ENCODE results near the gene SHROOM4.

Gene SHROOM4

DNA sequence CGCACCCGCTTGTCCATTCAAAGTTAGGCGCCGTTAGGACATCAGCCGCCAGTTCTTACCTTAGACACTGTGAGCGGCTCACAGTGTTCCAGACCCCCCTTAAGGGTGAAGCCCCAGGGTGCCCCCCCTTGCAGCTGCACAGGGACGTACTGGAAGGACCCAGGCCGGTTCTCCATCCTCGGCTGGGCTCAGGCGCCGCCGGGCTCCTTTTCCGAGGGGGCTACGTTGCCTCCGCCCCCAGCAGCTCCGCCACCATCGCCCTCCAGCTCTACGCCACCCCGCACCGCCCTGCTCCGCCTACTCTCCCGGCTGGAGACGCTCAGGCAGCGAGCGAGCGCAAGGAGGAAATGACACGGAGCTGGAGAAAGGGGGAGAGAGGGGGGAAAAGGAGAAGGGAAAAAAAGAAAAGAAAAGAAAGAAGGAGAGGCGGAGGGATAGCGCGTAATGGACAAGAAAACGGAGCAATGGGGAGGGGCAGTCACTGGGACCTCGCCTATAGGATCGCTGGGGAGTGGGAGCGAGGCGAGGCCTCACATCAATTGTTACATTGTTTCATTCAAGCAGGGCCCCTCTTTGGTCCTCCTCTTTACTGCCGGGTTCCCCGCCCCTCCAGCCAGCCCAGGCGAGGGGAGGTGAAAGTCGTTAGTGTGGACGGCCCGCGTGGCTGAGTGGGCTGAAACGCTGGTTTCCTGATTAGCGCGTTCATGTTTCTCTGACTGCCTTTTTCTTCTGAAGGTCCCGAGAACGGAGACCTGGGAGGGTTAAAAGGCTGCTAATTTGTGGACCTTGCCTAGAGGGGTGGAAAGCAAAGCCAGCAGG is at the start of gene SHROOM4:
Gene SHROOM4 (minus strand): TSS at position 352 of the 819 bp plus-strand sequence. CDS start 176 bp downstream, at position 176.
- no peak for DNase-seq

- DNase-seq: no peak
These were observed 49.5 kb upstream of the SHROOM4 start for GRCh38 chrX:50863471-50863870.

DNA sequence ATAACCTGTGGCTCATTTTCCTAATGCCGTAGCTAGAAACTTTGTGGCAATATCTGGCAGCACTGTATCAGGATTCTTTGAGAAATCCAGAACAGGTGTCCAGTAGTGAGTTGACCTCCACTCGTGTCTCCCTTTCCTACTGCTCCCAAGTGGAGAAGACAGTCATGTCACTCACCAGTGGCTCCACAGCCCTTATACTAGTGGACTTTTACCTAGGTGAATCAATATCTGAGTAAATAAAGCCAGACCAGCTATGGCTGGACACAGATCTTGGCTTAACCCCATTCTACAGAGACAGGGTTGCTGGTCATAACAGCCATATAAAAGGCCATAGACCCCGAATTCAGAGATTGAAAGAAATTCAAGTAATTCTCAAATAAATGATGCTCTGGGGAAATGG is 46.5 kb upstream of the SHROOM4 start:
- DNase-seq: no peak

DNA sequence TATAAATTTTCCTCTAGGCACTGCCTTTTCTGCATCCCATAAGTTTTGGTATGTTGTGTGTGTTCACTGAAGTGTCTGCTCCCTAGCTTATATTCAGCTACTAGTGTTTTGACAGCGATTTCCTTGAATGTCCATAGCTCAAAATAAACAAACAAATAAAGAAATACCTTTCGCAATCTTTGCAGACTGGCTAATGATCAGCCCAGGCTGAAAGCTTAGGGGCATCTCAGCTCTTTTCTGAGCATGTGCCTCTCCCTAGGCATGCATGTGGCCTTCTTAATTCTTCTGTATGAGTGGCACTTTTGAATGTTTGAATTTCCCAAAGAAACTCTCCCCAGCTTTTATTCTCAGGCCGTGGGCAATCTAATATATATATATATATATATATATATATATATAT is 44.6 kb upstream of the SHROOM4 start:
- DNase-seq: no peak

DNA sequence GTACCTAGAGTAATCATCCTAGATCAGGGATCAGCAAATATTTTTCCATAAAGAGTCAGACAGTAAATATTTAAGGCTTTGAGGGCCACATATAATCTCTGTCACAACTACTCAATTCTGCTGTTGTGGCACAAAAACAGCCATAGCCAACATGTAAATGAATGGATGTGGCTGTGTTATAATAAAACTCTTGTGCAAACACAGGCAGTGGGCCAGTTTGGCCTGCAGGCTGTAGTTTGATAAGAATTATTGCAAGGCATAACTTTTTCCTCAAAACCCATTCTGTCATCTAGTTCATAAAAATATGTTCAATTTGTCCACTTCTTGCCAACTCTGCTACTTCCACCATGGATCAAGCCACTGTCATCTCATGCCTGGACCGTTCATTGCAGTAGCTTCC is 39.4 kb upstream of the SHROOM4 start:
- DNase-seq: no peak

DNA sequence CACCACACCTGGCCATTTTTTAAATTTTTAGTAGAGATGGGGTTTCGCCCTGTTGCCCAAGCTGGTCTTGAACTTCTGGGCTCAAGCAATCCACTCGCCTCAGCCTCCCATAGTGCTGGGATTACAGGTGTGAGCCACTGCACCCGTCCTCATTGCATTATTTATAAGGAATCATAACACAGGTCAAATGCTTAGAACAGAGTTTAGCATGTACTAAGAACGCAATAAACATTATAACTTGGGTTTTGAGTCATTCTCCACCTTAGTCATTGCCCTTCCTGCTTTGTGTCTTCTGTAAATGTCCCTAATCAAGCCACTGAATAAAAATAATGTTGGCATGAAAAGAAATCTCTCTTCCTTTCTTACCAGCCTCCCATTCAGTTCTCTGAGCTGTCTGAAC is 38.5 kb upstream of the SHROOM4 start:
- DNase-seq: no peak

DNA sequence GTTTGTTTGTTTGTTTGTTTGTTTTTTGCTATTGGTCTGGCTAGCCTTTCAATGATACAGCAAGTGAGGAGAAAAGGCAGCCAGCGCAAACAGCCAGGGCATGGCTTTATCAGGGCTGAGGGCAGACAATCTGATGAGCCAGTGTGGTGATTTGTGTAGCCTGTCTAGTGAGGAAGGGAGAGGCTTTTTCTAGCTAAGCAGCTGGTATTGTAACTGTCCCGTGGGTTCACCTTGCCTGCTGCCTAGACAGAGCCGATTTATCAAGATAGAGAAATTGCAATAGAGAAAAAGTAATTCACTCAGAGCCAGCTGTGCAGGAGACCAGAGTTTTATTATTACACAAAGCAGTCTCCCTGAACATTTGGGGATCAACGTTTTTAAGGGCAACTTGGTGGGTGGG is 28.2 kb upstream of the SHROOM4 start:
- no peak for DNase-seq

DNA sequence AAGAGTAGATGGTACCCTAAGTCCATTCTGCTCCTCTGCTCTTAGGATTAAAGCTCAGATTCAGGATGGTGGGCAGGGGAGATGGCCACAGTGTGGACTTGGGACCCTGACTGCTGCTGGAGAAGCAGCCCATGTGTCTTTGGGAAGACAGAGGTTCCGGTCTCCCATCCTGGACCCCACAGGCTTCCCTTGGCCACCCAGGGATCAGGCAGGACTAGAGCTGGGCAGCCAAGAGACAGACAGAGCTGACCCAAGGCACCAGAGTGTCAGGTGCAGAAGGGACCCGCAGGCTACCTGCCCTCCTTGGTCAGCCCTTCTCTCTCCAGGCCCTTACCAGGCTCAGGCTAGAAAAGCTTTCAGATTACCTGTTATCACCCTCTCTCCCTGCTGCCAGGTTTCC is 25.7 kb upstream of the SHROOM4 start:
- DNase-seq: no peak

GRCh38 chrX:50838820-50839600 is 25.0 kb upstream of the SHROOM4 start:
- DNase-seq: no peak

- no peak for DNase-seq
These were observed 14.0 kb upstream of the SHROOM4 start for GRCh38 chrX:50827996-50828395.

DNA sequence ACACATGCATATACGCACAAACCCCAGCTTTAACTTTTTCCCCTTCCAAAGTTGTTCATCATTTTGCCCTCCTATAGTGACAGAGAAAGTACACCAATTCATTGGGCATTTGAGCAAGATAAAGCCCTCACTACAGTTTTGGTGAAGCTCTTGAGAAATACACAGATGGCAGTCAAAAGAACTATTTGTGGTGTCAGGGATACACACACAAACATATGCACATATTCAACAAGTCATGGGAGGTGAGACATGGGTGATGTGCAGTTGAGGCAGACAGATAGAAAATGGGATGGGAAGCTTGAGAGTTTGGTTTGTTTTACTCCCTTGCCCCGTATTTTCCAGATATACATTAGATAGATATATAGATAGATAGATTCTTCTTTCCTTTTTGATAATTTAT is 11.8 kb upstream of the SHROOM4 start:
- DNase-seq: no peak

DNA sequence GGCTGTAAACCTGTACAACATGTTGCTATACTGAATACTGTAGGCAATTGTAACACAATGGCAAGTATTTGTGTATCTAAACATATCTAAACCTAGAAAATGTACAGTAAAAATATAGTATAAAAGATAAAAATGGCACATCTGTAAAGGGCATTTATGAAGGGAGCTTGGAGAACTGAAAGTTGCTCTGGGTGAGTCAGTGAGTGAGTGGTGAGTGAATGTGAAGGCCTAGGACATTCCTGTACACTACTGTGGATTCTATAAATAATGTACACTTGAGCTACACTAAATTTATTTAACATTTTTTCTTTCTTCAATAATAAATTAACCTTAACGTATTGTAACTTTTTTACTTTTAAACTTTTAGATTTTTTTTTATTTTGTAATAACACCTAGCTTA is 5.0 kb upstream of the SHROOM4 start:
- no peak for DNase-seq

DNA sequence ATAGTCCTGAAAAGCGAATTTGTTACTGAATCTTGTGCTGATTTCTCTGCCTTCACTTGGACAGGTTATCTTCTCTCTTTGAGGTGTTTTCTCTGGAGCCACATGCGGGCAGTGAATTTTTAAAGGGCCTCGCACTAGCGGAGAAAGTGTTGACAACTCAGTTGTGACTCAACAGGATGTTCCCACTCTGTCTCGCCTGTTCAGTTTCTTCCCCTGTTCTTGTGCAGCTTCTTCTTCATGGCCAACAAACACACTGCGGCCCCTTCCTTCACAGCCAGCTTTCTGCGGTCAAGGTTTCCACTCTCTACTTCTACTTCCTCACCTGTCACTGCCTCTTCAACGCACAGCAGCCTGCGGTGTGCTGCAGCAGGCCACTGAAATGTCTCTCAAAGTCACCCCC is 1.1 kb upstream of the SHROOM4 start:
- no peak for DNase-seq

- DNase-seq: no peak
These were observed 707 bp upstream of the SHROOM4 start for GRCh38 chrX:50814701-50815100.

- DNase-seq: no peak
These were observed 775 bp downstream of the SHROOM4 start for GRCh38 chrX:50812995-50813842.

- DNase-seq: no peak
These were observed 8.7 kb downstream of the SHROOM4 start for GRCh38 chrX:50805276-50805675.

- DNase-seq: no peak
These were observed 12.9 kb downstream of the SHROOM4 start for GRCh38 chrX:50801135-50801534.

DNA sequence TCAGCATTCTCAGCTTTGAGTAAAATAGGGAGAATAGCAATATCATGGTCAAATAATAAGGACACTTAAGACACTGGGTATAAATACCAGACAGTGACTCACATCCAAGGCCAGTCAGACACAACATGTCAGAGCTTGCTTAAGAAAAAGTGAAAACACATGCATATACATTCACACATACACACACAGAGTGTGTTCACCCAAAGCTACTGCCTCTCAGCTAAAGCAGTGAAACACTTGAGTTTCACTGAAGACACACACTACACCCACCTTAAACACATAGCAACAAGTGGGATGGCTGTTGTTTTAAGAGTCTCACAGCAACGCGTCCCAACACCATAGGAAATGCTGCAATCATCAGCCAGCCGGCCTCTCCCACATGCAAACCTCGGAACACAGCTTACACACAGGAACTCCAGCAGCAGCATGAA is 14.4 kb downstream of the SHROOM4 start:
- no peak for DNase-seq

- no peak for DNase-seq
These were observed 15.2 kb downstream of the SHROOM4 start for GRCh38 chrX:50798783-50799182.

- no peak for DNase-seq
These were observed 26.9 kb downstream of the SHROOM4 start for GRCh38 chrX:50787099-50787498.

- DNase-seq: no peak
These were observed 33.9 kb downstream of the SHROOM4 start for GRCh38 chrX:50780144-50780543.

DNA sequence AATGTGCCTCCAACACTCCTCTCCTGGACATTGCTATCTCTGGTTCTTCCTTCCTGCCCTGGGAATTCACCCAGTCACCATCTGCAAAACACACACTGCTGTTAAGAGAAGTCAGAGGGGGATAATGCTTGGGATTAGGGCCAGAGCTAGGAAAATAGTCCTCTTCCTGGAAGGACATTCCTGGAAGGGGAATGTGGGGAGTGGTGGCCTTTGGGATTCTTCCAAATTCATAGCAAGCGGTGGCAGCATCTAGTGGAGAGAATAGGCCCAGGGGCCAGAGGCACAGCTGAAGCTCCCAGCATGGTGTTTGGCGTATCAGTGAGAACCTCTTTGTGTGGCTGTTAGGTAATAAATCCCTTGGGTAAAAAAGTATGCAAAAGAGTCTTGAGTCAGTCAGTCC is 34.3 kb downstream of the SHROOM4 start:
- DNase-seq: no peak

DNA sequence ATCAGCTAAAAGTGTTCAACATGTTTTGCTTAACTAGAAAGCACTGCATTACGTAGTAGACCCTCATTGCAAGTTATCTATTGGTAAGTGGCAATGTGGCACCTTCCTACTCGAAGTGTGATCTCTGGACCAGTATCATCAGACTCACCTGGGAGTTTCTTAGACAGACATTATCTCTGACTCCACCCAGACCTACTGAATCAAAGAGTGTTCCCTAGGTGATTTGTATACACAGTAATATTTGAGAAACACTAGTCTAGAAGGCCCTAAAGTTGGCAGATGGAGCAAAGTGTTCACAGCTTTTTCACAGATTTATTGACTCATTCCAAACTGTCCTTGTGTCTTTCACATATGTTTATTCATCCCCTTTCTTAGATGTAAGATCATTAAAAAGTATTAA is 35.7 kb downstream of the SHROOM4 start:
- no peak for DNase-seq

Measured in NCI-H146 (cell line).